ENCODE measurements around the gene LTO1. TPM values are rescaled to one million over a fixed set of nuclear protein-coding genes. Genes with fewer than 3 reads are reported as not detected.

The LTO1 gene
- total RNA-seq, 4 donors from 2014 or later, result 12.2 to 18.6 (median 14.1) TPM

DNA sequence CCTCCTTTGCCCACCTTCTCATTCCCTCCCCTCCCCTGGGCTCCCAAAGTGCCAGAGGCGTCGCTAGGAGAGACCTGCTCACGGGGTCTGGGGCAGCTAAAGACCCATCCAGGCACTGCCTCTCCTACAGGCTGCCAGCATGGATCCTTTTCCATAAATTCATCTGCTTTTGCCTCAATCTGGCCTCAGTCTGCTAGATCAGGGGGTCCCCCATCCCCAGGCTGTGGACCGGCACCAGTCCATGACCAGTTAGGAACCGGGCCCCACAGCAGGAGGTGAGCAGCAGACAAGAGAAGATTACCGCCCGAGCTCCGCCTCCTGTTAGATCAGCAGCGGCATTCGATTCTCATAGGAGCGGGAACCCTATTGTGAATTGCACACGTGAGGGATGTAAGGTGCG, 12.3 kb downstream of the LTO1 start:
- Histone ChIP-seq H3K4me3 (no peak overlapping the region), H3K36me3 (peaks cover 19 to 71% (median 58%) of the 10 kb centered on the region in 4 donors), H3K27ac (replicated peaks in 1 of 4) (no peak overlapping the region), H3K9me3 (no peaks in the 10 kb centered on the region), H3K27me3 (no peaks in the 10 kb centered on the region), H3K4me1 (peaks cover 0 to 5% (median 0%) of the 10 kb centered on the region in 4 donors)
- no peak for DNase-seq (ENCODE audit: extremely low spot score)
- intact Hi-C loops (cut with DNase I), result no loop called here
- 94% methylated on average over 13 of the region's 13 CpGs for WGBS
- TF ChIP-seq, protein P1, sequence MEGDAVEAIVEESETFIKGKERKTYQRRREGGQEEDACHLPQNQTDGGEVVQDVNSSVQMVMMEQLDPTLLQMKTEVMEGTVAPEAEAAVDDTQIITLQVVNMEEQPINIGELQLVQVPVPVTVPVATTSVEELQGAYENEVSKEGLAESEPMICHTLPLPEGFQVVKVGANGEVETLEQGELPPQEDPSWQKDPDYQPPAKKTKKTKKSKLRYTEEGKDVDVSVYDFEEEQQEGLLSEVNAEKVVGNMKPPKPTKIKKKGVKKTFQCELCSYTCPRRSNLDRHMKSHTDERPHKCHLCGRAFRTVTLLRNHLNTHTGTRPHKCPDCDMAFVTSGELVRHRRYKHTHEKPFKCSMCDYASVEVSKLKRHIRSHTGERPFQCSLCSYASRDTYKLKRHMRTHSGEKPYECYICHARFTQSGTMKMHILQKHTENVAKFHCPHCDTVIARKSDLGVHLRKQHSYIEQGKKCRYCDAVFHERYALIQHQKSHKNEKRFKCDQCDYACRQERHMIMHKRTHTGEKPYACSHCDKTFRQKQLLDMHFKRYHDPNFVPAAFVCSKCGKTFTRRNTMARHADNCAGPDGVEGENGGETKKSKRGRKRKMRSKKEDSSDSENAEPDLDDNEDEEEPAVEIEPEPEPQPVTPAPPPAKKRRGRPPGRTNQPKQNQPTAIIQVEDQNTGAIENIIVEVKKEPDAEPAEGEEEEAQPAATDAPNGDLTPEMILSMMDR (IDR thresholded peaks at IDR 0.05), result no peak
- TF ChIP-seq POLR2AphosphoS5 (IDR thresholded peaks at IDR 0.05) (no peak), EP300 (IDR thresholded peaks at IDR 0.05) (no peak)

DNA sequence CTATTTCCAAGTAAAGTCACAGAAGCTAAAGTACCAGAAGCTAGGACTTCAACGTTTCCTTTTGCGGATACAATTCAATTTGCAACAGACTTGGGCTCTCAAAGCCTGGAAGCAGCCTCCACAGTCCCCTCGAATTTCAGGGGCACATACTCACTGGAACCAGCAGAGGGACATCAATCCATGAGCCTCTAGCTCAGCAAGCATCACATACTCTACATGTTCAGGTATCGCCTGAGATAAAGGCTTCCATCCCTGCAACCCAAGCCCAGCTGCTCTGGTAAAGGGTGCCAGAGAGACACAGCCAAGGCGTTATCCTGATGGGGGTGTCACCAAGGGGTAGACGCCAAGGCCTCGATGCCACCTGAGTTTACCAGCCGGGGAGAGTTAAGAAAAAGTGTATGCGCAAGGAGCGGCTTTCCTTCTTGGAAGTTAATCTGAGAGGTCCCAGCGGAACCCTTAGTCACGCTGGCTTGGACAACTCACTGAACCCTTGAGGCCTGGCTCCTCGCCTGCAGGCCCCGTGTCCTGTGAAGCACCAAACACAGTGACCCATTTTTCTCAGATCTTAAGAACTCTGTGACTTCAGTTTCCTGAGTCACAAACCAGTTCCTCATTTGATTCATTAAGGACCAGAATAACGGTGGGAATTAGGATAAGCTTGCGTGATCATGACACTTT, 13.0 kb downstream of the LTO1 start:
- no peak for DNase-seq (ENCODE audit: extremely low spot score)
- H3K4me1 ChIP-seq, result peaks cover 0 to 6% (median 0%) of the 10 kb centered on the region in 4 donors
- H3K27ac ChIP-seq (replicated peaks in 1 of 4), result no peak overlapping the region
- intact Hi-C loops (cut with DNase I), result no loop called here
- H3K27me3 ChIP-seq, result no peaks in the 10 kb centered on the region
- peaks cover 16 to 65% (median 51%) of the 10 kb centered on the region in 4 donors for H3K36me3 ChIP-seq
- no peak for TF ChIP-seq POLR2A (IDR thresholded peaks at IDR 0.05; ENCODE audit: low read depth)
- TF ChIP-seq, protein P1 (IDR thresholded peaks at IDR 0.05), result no peak
- no peak for TF ChIP-seq POLR2AphosphoS5 (IDR thresholded peaks at IDR 0.05)
- TF ChIP-seq EP300 (IDR thresholded peaks at IDR 0.05), result no peak
- H3K9me3 ChIP-seq, result no peaks in the 10 kb centered on the region
- H3K4me3 ChIP-seq, result no peak overlapping the region
- WGBS, result 69% methylated on average over 16 of the region's 16 CpGs

DNA sequence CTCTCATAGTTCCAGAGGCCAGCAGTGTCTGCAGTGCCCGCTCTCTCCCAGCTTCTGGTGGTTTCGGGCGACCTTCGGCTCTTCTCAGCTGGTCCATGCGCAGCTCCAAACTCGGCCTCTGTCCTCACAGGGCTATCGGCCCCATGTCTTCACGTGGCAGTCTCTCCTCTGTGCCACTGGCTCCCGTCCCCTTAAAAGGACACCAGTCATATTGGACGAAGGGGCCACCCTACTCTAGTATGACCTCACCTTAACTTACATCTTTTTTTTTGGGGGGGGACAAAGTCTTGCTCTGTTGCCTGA, 13.8 kb downstream of the LTO1 start:
- H3K27me3 ChIP-seq, result no peaks in the 10 kb centered on the region
- TF ChIP-seq POLR2A (IDR thresholded peaks at IDR 0.05; ENCODE audit: low read depth) (no peak), POLR2AphosphoS5 (IDR thresholded peaks at IDR 0.05) (no peak), EP300 (IDR thresholded peaks at IDR 0.05) (no peak)
- TF ChIP-seq, protein P1 (IDR thresholded peaks at IDR 0.05), result no peak
- peaks cover 16 to 57% (median 44%) of the 10 kb centered on the region in 4 donors for H3K36me3 ChIP-seq
- H3K4me1 ChIP-seq, result peaks cover 0 to 6% (median 0%) of the 10 kb centered on the region in 4 donors
- WGBS, result 69% methylated on average over 10 of the region's 10 CpGs
- no peak overlapping the region for H3K27ac ChIP-seq (replicated peaks in 1 of 4)
- no peak overlapping the region for H3K4me3 ChIP-seq
- intact Hi-C loops (cut with DNase I), result no loop called here
- no peak for DNase-seq (ENCODE audit: extremely low spot score)
- H3K9me3 ChIP-seq, result no peaks in the 10 kb centered on the region

DNA sequence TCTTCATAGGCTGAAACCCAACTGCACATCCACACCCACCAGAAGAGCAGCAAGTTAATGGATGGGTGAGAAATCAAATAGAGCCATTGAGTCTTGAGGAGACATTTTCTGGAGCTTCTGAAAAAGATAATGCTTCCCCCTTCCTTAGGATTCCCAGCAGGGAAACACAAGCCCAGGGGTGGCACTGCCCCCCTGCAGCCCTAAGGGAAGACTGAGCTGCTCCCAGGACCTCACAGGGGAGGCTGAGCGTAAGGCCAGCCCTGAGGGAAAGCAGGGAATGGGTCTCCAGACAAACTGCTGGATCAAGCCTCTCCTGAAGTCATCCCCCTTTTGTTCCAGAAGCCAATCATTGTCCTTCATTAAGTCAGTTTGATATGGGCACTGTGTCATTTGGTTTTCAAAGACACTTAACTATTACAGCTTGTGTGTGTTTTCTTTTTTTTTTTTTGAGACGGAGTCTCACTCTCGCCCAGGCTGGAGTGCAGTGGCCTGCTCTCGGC, 15.1 kb downstream of the LTO1 start:
- 93% methylated on average over 3 of the region's 4 CpGs for WGBS
- intact Hi-C loops (cut with DNase I), result no loop called here
- Histone ChIP-seq H3K36me3 (peaks cover 16 to 43% (median 32%) of the 10 kb centered on the region in 4 donors), H3K27ac (replicated peaks in 1 of 4) (no peak overlapping the region), H3K4me1 (peaks cover 0 to 6% (median 0%) of the 10 kb centered on the region in 4 donors), H3K27me3 (no peaks in the 10 kb centered on the region), H3K9me3 (no peaks in the 10 kb centered on the region), H3K4me3 (no peak overlapping the region)
- no peak for DNase-seq (ENCODE audit: extremely low spot score)
- TF ChIP-seq EP300 (IDR thresholded peaks at IDR 0.05) (no peak), POLR2AphosphoS5 (IDR thresholded peaks at IDR 0.05) (no peak), POLR2A (IDR thresholded peaks at IDR 0.05; ENCODE audit: low read depth) (no peak)
- TF ChIP-seq, protein P1 (IDR thresholded peaks at IDR 0.05), result no peak
